Parathyroid adenoma (tissue), 2 donors: Measurements from ENCODE around the gene ABCA8.
"Not testable (repeated sequence)": the region's sequence is repeated elsewhere in the genome, so short reads cannot be mapped to it uniquely, and the experiment has no call there.

ENCODE experiments used
- H2AFZ ChIP-seq: fragments of 300-600 bp; sonication (generic); one replicate; pipeline ENCODE4 v1.7.0; 2017; ENCODE audit warnings: antibody characterized with exemption, mild to moderate bottlenecking
- H3K27ac ChIP-seq: fragments of 300-600 bp; sonication (generic); one replicate; pipeline ENCODE4 v1.7.0; 2017
- H3K27me3 ChIP-seq: fragments of 300-600 bp; sonication (generic); one replicate; pipeline ENCODE4 v1.7.0; 2017; ENCODE audit warnings: low read length; ENCODE audit not compliant: control insufficient read depth, insufficient read depth
- H3K36me3 ChIP-seq: fragments of 300-600 bp; sonication (generic); one replicate; pipeline ENCODE4 v1.7.0; 2017; ENCODE audit warnings: low read length; ENCODE audit not compliant: control insufficient read depth, insufficient read depth
- H3K4me1 ChIP-seq: fragments of 300-600 bp; sonication (generic); one replicate; pipeline ENCODE4 v1.7.0; 2017; ENCODE audit warnings: control low read depth
- H3K4me2 ChIP-seq: fragments of 300-600 bp; sonication (generic); one replicate; pipeline ENCODE4 v1.7.0; 2017; ENCODE audit warnings: low read length
- H3K4me3 ChIP-seq: fragments of 300-600 bp; sonication (generic); one replicate; pipeline ENCODE4 v1.7.0; 2017; ENCODE audit warnings: low read depth, low read length
- H3K79me2 ChIP-seq: fragments of 300-600 bp; sonication (generic); one replicate; pipeline ENCODE4 v1.7.0; 2017; ENCODE audit warnings: control low read depth
- H3K9ac ChIP-seq: fragments of 300-600 bp; sonication (generic); one replicate; pipeline ENCODE4 v1.7.0; 2017; ENCODE audit warnings: mild to moderate bottlenecking
- H3K9me3 ChIP-seq: fragments of 300-600 bp; sonication (generic); one replicate; pipeline ENCODE4 v1.7.0; 2017; ENCODE audit warnings: low read length; ENCODE audit not compliant: control insufficient read depth
- TF ChIP-seq, protein P1 (sequence below): fragments of 300-600 bp; sonication (generic); IDR thresholded peaks from one replicate; pipeline ENCODE4 v1.7.0; 2017; ENCODE audit warnings: antibody characterized with exemption, mild to moderate bottlenecking
- donor health status: primary hyperparathyroidism.

ABCA8 gene

GRCh38 chr17:68961214-68961882, 6.2 kb upstream of the ABCA8 start:
- TF ChIP-seq, protein P1, sequence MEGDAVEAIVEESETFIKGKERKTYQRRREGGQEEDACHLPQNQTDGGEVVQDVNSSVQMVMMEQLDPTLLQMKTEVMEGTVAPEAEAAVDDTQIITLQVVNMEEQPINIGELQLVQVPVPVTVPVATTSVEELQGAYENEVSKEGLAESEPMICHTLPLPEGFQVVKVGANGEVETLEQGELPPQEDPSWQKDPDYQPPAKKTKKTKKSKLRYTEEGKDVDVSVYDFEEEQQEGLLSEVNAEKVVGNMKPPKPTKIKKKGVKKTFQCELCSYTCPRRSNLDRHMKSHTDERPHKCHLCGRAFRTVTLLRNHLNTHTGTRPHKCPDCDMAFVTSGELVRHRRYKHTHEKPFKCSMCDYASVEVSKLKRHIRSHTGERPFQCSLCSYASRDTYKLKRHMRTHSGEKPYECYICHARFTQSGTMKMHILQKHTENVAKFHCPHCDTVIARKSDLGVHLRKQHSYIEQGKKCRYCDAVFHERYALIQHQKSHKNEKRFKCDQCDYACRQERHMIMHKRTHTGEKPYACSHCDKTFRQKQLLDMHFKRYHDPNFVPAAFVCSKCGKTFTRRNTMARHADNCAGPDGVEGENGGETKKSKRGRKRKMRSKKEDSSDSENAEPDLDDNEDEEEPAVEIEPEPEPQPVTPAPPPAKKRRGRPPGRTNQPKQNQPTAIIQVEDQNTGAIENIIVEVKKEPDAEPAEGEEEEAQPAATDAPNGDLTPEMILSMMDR, result no peak
- Histone ChIP-seq H3K9me3 (no peaks in the 10 kb centered on the region), H2AFZ (no peak overlapping the region), H3K27ac (no peak overlapping the region), H3K4me1 (no peaks in the 10 kb centered on the region), H3K27me3 (no peaks in the 10 kb centered on the region), H3K36me3 (no peaks in the 10 kb centered on the region), H3K9ac (no peak overlapping the region), H3K4me3 (no peak overlapping the region), H3K79me2 (no peaks in the 10 kb centered on the region), H3K4me2 (no peak overlapping the region)

GRCh38 chr17:68959117-68959516, 3.9 kb upstream of the ABCA8 start:
- H3K36me3 ChIP-seq, H3K4me3 ChIP-seq, H3K79me2 ChIP-seq, H3K27ac ChIP-seq, H3K4me1 ChIP-seq, H3K27me3 ChIP-seq, H3K9me3 ChIP-seq, H3K4me2 ChIP-seq, H2AFZ ChIP-seq, H3K9ac ChIP-seq: not testable (repeated sequence)

DNA sequence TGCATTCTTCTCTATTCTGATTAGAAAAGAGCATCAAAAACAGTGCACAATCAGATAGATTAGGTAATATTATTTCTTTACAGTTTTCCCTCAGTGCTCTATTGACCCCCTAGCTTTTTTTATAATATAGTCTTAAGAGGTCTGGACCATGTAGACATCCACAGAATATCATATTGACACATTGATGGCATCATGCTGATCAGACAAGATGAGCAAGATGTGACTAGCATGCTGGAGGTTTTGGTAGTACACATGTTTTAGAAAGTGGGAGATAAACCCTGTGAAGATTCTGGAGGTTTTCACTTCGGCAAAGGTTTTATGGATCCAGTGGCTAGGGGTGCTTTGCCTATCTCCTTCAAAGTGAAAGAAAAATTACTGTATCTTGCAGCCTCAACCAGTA, 2.8 kb upstream of the ABCA8 start:
- Histone ChIP-seq H2AFZ (no peak overlapping the region), H3K9ac (no peak overlapping the region)

GRCh38 chr17:68954146-68954896, 871 bp downstream of the ABCA8 start:
- no peak overlapping the region for H3K27ac ChIP-seq
- H3K4me3 ChIP-seq, result no peak overlapping the region

More for the DNA sequence above, 2.8 kb upstream of the ABCA8 start:
- H3K27ac ChIP-seq, result no peak overlapping the region
- H3K4me3 ChIP-seq, result no peak overlapping the region
- no peaks in the 10 kb centered on the region for H3K4me1 ChIP-seq
- no peak overlapping the region for H3K4me2 ChIP-seq
- H3K79me2 ChIP-seq, result no peaks in the 10 kb centered on the region
- no peaks in the 10 kb centered on the region for H3K36me3 ChIP-seq
- H3K27me3 ChIP-seq, result no peaks in the 10 kb centered on the region
- TF ChIP-seq, protein P1, result no peak
- no peaks in the 10 kb centered on the region for H3K9me3 ChIP-seq

DNA sequence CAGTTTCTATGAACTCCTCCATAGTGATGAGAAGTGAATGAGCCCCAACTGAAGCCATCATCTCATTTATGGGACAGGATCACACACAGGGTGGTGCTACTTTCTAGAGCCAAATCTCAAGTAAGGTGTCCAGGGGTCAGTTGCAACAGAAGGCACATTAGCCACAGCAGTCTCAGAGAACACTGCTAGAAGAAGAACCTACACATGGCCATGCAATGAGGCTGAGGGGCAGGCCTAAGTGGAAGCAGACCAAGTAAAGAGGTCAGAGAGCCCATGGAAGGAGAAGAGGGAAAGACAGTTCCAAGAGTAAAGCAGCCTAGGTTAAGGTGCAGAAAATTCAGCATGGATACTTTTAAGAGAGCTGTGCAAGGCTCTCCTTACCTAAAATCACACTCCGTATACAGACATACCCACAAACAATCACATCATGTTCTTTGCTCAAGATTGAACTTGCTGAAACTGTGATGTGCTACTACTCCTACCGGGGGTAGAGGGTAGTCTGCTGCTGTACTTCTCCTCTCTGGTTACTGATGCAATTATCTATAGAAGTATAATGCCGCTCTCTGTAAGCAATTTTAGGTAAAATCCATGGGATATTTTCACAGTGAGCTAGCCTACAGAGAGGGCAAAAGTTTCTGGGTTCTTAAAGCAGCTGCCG, 1.7 kb downstream of the ABCA8 start:
- H3K4me1 ChIP-seq, result no peaks in the 10 kb centered on the region
- no peaks in the 10 kb centered on the region for H3K27me3 ChIP-seq
- H3K9me3 ChIP-seq, result no peaks in the 10 kb centered on the region
- no peak overlapping the region for H3K9ac ChIP-seq
- H3K4me3 ChIP-seq, result no peak overlapping the region
- H2AFZ ChIP-seq, result no peak overlapping the region
- no peaks in the 10 kb centered on the region for H3K79me2 ChIP-seq
- no peak overlapping the region for H3K4me2 ChIP-seq
- no peak overlapping the region for H3K27ac ChIP-seq
- TF ChIP-seq, protein P1, result no peak
- H3K36me3 ChIP-seq, result no peaks in the 10 kb centered on the region

More at GRCh38 chr17:68954146-68954896, 871 bp downstream of the ABCA8 start:
- H2AFZ ChIP-seq, result no peak overlapping the region
- H3K9me3 ChIP-seq, result no peaks in the 10 kb centered on the region
- H3K4me2 ChIP-seq, result no peak overlapping the region
- no peaks in the 10 kb centered on the region for H3K27me3 ChIP-seq
- H3K9ac ChIP-seq, result no peak overlapping the region
- H3K79me2 ChIP-seq, result no peaks in the 10 kb centered on the region
- TF ChIP-seq, protein P1, result no peak
- H3K36me3 ChIP-seq, result no peaks in the 10 kb centered on the region
- no peaks in the 10 kb centered on the region for H3K4me1 ChIP-seq
